Stimulated activated CD4-positive, alpha-beta T cell treated with anti-CD3 and anti-CD28 coated beads, Interleukin-1b, Interleukin-23, amount 100 ng/mL, for 48 hours (primary cell): ENCODE measurements around the gene ANKRD52.
"Not testable (repeated sequence)": the region's sequence is repeated elsewhere in the genome, so short reads cannot be mapped to it uniquely, and the experiment has no call there.

ENCODE experiments used
- DNase-seq: peaks from one replicate; pipeline ENCODE4 v3.0.0-alpha.2; 2020

Gene ANKRD52

DNA sequence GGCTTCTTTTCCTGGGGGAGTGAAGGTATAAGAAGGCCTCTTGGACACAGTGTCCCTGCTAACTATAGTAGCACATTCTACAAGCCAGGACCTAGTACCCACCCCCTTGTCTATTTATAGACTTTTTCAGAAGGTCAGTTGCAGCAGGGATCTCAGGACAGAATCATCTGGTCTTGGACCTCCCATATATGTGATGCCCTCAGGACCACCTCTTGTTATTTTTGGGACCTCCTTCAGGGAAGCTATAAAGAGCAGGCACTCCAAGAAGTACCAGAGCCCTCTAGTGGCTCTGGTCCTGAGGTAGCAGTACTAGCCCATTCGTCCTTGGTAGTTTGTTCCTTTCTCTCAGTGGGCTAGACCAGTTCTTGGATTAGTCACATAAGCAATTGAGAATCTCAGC lies 12.8 kb upstream of the ANKRD52 start:
- no peak for DNase-seq

DNA sequence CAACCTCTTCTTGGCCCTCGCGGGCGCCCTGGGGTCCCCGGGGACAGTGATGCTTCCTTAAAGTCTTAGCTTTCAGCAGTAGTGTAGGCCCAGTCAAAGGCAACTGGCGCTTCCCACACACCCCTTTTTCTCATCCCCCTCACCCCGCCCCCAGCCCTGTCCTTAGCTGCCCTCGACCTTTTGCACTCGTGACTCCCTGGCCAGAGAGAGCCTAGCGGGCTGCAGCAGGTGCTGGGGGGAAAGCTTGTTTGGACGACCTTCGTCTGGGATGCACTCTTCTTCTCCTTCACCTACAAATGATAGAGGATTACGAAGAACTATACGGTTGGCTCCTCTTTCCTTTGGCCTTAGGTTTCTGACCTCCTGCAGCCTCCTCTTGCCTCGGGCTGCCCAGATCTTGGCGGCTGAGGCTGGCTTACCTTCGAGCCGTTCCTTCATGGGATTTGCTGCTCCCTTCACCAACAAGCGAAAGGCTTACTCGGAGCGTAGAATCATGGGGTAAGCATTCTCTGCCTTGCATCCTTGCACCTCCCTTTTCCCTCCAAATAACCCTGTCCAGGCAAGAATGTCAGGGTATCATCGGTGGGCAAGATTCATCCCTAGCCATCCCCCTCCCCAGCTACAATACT lies 9.4 kb upstream of the ANKRD52 start:
- no peak for DNase-seq

DNA sequence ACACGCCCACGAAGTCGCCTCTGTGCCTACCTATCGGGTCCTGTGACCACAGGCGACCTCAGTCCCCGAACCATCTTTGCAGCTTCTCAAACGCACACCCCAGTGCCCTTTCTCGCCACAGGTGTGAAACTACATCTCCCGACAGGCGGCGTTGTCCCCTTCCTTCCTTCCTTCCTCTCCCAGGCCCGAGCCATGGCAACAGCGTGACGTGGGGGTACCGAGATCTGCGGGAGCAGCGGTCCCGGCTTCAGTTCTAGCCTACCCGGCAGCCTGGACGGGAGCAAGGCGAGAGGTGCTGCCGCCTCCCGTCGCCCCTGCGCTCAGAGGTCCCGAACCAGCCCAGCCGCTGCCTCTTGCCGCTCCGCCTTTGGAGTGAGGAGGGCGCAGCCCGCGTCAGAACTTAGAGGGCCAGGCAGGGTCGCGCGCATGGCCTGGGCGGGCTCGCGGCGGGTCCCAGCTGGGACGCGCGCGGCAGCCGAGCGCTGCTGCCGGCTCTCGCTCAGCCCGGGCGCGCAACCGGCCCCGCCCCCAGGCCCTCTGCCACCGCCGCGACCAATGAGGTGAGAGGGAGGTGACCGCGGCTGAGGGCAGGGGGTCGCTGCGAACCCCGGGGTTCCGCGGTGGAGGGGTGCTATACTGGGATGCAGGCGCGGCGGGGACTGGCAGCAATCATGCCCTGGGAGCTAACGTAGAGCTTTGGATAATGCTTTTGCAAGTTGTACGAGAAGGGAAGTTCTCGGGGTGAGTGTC lies 8.7 kb upstream of the ANKRD52 start, which contains the start of gene COQ10A:
Gene COQ10A, plus strand, starts transcription at position 250 of the 750 bp plus-strand sequence. Its CDS starts 177 bp downstream, at position 427.
- peak; percentile 84 for DNase-seq

DNA sequence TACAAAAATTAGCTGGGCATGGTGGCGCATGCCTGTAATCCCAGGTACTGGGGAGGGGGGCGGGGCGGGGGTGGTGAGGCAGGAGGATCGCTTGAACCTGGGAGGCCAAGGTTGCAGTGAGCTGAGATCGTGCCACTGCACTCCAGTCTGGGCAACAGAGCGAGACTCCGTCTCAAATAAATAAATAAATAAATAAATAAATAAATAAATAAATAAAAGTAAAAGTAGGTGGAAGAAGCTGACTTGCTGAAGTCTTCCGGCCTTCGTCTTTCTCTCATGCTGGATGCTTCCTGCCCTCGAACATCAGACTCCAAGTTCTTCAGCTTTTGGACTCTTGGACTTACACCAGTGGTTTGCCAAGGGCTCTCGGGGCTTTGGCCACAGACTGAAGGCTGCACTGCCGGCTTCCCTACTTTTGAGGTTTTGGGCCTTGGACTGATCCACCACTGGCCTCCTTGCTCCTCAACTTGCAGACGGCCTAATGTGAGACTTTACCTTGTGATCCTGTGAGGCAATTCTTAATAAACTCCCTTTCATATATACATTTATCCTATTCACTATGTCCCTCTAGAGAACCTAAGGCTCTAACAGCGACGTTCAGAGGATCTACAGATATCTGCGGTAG lies 8.0 kb upstream of the ANKRD52 start:
- not testable (repeated sequence) for DNase-seq

DNA sequence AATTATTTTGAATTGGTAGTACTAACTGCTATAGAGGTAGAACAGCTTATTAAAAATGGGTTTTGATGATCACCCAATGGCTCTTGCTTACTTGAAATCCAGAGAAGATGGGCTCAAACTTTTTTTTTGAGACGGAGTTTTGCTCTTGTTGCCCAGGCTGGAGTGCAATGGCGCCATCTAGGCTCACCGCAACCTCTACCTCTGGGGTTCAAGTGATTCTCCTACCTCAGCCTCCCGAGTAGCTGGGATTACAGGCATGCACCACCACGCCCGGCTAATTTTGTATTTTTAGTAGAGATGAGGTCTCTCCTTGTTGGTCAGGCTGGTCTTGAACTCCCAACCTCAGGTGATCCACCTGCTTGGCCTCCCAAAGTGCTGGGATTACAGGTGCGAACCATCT lies 4.8 kb upstream of the ANKRD52 start:
- not testable (repeated sequence) for DNase-seq

DNA sequence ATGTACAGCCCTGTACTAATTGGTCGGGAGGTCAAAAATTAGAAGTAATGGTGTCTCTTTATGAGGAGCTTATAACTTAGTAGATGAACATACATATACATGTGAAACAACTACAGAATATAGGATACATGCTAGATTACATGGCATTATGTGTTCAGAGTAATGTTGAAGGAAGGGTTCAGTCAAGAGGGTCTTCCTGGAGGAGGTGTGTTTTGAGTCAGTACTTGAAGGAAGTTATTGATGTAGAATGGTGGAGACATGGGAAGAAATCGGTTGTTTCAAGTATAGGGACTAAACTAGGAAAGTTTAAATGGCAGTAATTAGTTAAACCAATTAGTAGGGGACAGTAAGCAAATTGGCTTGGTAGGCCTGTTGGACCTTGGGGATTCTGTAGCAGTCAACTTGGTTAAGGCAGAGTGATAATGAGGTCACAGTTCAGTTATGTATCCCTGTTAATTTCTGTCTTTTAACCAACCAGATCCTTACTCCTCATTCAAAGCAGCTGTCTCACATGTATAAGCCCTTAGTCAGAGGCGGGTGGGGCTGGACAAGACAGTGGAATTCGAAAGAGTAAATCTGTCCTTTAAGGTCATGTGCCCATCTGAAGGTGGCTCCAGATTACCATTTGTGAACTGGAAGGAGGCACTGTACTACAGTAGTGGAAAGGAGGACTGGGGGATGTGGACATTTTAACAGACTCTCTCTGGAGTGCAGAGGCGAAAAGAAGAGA lies 3.5 kb upstream of the ANKRD52 start:
- no peak for DNase-seq

DNA sequence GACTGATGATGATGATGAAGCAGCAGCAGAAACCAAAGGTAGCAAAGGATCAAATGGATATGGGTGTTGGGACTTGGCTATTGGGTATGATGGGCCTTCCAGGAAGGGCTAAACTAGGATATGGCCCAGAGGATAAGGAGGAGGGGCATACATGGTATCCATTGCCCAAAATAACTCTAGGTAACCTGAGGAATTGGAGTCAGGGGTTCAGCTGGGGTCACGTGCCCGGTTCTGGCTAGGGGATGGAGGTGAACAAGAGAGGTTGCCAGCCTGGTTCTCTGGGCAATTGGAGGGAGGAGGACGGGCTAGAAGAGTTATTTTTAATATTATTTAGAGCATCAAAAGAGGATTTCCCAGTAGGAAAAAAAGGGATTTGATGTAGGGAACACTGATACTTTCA lies 2.7 kb upstream of the ANKRD52 start:
- DNase-seq = no peak

DNA sequence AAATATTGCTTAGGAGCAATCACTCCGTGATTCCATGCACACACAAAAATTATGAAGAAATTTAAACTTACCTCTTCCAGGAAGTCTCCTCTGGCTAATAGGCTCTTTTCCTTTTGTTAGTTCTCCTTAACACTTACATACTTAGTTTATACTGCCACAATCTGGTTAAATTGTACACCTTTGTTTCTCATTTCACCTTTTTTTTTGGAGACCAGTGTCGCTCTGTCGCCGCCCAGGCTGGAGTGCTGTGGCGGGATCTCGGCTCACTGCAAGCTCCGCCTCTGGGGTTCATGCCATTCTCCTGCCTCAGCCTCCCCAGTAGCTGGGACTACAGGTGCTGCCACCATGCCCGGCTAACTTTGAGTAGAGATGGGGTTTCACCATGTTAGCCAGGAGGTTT lies 2.2 kb upstream of the ANKRD52 start:
- DNase-seq = no peak

DNA sequence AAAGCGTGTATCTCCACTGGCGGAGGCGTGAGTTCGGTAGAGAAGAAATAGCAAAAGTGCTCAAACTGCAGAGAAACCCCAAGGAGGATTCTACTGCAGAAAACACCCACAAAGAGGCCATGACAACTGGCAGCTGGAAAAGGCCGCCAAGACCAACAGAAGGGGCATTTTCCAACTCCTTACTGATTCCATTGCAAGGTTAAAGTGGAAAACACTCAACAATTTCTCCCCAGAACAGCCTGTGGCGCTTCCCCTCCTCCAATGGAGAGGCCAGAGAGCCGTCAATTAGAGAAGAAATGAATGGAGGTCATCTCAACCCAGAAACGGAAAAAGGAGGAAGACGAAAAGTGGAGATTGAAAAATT lies 618 bp upstream of the ANKRD52 start:
- no peak for DNase-seq

DNA sequence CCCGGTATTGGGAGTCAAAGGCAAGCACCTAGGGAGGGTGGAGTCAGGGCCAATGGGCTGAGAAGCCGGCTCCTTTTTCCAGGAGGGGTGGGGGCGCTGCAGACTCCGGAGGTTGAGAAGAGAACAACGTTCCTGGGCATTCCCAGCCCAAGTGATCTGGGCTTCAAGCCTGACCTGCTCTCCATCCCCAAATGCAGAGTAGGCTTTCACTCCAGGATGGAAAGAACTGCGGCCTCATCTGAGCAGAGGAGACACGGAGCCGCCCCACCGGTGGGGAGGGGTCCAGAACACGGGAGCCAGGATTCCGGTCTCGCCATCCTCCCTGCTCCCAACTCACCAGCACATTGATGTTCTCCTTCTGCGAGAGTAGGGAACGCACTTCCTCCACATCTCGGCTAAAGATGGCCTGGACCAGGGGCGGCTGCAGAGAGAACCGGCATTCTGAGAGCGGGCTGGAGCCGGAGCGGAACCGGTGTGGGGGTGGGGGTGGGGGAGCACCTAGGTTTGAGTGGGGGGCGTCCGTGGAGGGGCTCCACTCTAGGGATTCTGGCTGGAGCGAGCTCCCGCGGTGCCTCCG lies 605 bp downstream of the ANKRD52 start:
- DNase-seq = no peak

DNA sequence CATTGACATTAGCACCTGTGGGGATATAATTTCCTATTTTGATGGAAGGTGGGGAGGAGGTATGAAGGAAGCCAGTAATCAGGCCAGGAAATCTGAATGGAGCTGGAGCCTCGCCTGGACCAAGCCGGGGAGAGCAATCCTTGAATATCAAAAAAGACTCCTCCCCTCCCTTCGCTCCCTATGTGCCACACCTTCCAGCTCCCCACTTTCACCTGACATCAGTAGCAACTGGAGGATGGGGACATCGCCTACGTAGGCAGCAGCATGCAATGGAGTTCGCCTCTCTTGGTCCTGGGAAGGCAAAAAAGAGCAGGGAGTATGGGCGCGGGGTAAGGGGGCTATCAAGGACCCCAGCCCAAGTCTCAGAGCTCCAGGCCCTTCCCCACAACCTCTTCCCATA lies 1.1 kb downstream of the ANKRD52 start:
- no peak for DNase-seq

DNA sequence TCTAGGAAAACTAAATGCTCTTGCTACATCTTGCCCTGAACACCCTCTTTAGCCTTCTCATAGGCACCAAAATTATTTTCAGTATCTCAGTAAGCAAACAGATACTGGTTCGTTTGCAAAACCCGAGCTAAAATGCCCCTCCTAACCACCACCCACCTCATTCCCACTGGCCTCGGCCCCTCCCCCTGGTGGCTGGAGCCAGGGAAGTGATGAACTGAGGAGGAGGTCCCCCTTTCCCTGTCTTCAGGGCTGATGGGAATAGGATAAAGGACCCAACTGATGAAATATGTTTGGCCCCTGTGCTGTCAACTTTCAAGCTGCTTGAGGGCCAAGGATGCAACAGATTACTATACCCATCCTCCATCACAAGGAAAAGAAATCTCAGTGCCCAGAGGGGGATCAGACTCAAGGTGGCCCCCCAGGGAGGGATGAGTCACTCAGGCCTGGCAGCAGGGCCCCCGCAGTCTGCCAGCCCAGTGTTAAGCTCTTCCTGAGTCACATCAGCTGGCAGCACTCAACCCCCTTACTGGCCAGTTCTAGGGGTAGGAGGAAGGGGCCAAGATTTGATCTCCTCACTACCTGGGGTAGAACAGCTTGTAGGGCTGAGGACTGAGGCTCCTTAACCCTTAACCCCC lies 1.7 kb downstream of the ANKRD52 start:
- no peak for DNase-seq

DNA sequence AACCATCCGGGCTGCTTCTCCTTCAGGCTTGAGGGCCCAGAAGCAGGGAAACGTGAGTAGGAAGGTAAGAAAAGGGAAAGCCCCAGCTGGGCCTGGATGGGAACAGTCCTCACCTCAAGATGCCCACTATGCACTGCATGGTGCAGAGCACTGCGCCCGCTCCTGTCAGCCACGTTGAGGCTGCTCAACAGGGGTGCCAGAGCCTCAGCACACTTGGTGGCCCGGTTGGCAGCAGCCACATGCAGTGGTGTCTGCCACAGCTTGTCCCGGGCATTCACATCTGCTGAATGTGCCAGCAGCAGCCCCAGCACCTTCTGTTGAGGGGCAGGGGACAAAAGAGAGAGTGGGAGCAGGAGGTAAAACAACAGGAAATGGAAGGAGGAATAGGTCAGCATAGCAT lies 2.5 kb downstream of the ANKRD52 start:
- no peak for DNase-seq

DNA sequence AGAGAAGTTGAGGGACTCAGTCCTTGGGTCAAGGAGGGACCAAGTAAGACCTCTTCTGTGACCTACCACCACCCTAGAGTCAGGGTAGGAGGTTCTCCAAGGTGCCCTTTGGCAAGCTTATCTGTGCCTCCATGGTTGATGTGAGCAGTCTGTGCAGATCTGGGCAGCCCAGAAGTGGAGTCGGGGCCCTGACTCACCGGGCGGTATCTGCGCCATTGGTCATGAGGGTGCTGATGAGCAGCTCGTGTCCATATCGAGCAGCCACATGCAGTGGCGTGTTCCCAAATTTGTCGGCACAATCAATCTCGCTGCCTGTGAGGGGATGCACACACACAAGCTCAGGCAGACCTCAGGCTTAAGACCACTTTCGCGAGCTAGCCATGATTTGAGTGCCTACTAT lies 5.1 kb downstream of the ANKRD52 start:
- no peak for DNase-seq

DNA sequence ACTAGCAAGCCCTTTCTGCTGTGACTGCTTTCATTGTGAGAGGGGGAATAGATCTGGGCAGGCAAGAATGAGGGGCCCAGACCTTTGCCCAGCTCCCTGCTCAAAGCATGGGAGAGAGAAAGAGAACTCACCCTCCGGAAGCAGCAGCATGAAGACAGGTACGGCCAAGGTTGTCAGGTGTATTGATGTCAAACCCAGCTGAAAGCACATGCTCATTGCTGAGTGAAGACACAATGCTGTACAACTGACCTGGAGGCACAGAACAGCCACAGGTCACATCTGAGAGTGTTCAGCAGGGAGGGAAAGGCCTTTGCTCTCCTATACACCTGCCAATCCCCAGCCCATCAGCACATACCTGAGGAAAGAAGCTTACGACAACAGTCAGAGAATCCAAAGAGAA lies 5.5 kb downstream of the ANKRD52 start:
- no peak for DNase-seq

DNA sequence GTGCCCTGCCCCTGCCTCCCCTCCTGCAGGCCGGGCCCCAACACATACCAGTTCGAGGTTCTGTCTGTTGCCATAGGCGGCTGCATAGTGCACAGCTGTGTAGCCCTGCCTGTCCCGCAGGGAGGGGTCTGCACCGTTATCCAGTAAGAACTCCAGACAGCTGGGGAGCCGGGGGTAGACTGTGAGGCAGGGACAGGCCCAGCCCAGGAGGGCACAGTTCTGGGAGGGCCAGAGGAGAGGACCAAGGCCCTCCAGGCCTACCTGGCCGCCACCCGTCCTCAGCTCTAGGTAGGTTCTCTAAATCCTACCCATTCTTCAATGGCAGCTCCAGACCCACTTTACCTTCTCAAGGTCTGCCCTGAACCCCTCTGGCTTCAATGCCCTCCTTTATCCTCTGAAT lies 9.5 kb downstream of the ANKRD52 start:
- DNase-seq = no peak

DNA sequence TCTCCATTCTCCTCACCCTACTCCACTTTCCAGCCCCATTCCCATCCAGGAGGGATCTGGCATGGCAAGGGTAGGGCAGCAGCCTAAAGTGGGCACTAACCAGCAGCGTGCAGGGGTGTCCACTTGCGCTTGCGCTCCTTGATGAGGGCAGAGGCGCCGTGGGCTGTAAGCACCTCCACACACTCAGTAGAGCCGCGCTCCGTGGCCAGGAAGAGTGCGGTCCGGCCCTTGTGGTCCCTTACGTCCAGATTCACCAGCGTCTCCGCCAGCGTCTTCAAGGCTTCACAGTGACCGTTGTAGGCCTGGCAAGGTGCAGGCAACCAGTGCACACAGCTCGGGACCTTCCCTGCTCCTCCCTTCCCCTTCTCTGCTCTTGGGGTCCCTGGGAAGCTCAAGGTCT lies 10.3 kb downstream of the ANKRD52 start:
- DNase-seq = no peak

DNA sequence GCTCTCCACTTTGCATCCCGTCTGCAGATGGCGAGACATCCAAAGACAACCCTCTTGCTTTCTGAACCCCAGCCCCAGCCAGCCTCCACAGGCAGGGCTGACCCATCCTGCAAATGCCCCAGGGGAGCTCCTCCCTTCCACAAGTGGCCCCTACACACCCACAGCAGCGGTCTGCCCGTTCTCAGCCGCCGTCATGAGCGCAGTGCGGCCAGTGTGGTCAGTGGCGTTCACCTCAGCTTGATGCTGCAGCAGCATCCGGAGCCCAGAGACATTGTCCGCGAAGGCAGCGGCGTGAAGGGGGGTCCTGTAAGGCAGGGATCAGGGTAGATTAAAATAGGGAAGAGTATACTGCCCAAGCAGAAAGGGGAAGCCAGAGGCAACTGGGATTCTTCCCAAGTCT lies 13.7 kb downstream of the ANKRD52 start:
- DNase-seq = no peak

DNA sequence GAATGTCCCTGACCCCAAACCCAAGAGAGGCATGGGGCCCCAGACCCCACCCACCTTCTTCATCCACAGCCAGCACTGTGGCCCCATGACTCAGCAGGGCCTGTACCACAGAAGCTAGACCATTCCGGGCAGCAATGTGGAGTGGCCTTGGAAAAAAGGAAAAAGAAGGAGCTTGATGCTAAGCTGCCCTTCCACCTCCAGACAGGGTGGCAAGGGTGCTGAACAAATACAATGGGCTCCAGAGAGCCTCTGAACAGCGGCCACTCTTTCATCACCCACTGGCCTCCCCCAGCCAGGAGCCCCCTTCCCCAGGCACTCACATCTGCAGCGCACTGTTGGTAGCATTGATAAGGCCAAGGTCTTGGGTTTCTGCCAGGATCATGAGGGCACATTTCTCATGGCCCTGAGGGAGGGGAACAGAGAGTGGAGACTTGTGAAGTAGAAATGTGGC lies 14.4 kb downstream of the ANKRD52 start:
- no peak for DNase-seq

DNA sequence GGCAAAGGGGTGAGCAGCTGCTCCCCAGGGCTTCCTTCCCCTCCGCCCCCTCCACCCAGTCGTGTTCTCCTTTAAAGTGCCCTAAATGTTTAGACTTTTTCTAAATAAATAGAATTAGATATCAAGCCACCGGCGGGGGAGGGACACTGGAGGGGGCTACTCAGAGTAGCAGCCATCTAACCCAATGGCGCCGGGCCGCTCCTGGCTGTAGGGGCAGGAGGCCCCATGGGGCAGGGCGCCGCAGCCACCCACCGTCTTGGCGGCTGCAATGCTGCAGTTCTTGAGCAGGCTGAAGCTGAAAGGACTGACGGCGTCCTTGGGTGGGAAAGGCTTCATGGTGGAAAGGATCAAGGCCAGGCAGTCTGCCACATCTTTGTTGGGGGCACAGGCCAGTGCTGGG lies 15.2 kb downstream of the ANKRD52 start:
- DNase-seq = no peak

DNA sequence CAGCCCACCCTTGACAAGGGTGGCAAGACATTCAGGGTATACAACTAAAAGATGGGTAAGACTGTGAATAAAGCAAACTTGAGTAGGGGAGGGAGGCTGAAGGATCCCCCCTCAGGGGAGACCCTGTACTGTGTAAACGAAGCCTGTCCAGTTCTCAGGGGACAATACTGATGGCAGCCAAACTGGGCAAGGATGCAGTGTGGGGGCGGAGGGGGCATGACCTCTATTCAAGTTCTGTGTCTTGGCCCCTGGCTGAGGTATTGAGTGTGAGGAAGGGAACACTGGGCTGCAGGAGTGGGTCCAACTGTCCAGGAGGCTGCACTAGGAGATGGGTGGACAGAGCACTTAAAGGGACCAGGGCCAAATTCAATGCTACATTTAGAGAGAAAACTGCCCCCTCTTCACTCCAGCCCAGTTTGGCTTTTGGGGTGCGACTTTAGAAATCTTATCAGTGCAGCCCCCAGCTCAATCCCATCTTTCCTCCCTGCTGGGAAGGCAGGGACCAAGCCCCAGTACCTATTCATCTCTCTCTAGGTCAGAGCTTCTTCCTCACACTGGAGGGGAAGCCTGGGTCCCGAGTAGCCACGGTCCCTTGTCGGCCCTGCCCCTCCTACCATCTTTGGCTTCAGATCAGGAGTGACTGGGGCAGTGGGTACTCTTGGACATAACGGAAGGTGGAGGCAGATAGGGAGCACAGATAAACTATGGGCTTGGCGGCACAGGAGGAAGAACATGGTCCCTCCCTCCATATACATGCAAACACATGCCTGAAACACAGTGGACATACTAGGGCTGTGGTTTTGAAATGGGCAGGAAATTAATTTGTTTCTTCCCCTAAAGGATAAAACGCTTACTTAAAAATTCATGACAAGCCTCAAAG lies 16.5 kb downstream of the ANKRD52 start:
- no peak for DNase-seq

DNA sequence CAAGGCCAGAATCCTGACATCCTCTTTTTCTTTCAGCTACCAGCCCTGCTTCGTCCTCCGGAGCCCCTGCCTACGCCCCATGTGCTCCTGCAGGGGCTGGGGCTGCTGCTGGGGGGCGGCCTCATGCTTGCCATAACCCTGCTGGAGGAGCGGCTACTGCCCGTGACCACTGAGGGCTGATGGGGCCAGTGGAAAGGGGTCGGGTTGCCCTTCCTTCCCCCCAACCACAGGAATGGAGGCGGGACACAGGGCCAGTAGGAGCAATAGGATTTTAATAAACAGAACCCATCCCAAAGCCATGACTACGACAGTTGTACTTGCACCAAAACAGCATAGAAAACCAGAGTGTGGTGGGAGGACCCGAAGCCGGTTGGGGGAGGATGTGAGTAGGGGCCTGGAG lies 20.6 kb downstream of the ANKRD52 start:
- DNase-seq = no peak
